Fibroblast of lung (primary cell): Measurements from ENCODE around the gene VPS54. TPM values are rescaled to one million over a fixed set of nuclear protein-coding genes. Genes with fewer than 3 reads are reported as not detected.
"Not testable (repeated sequence)": the region's sequence is repeated elsewhere in the genome, so short reads cannot be mapped to it uniquely, and the experiment has no call there.

Experiments
- DNase-seq, 2 donors: peaks; one replicate each; pipeline versions ENCODE4 v3.0.0 to v3.0.0-alpha.2; 2010; ENCODE audit warnings: low read depth in 2 of 2
- H2AFZ ChIP-seq: 2 replicates; pipeline ENCODE4 v1.5.1; 2012; ENCODE audit warnings: low read length, control low read depth, inconsistent platforms
- H3K27ac ChIP-seq: 2 replicates; pipeline ENCODE4 v1.5.1; 2011; ENCODE audit warnings: low read length, control low read depth; ENCODE audit not compliant: insufficient read depth
- H3K27me3 ChIP-seq: 2 replicates; pipeline ENCODE4 v1.5.1; 2011; ENCODE audit warnings: mild to moderate bottlenecking, low read length; ENCODE audit not compliant: control insufficient read depth, insufficient read depth
- H3K36me3 ChIP-seq: 2 replicates; pipeline ENCODE4 v1.5.1; 2011; ENCODE audit warnings: low read length; ENCODE audit not compliant: control insufficient read depth, insufficient read depth
- H3K4me1 ChIP-seq: 2 replicates; pipeline ENCODE4 v1.5.1; 2011; ENCODE audit warnings: low read length; ENCODE audit not compliant: control insufficient read depth, insufficient read depth; ENCODE audit errors: extremely low read depth
- H3K4me2 ChIP-seq: 2 replicates; pipeline ENCODE4 v1.5.1; 2011; ENCODE audit warnings: low read length, control low read depth; ENCODE audit not compliant: insufficient read depth; ENCODE audit errors: extremely low read depth
- H3K4me3 ChIP-seq, 4 experiments: fragments of 200-600 bp in 1 of 4; sonication (generic) in 1 of 4; replicated peaks in 1 of 4; 2 replicates each; pipeline ENCODE4 v1.5.1; 2011 to 2016; ENCODE audit warnings: low read length in 4 of 4, low read depth in 3 of 4, mild to moderate bottlenecking in 3 of 4, control low read depth in 2 of 4, inconsistent platforms in 1 of 4, mixed read lengths in 1 of 4; ENCODE audit not compliant: insufficient read depth in 1 of 4; ENCODE audit errors: control extremely low read depth in 1 of 4
- H3K79me2 ChIP-seq: 2 replicates; pipeline ENCODE4 v1.5.1; 2012; ENCODE audit warnings: mild to moderate bottlenecking, low read length, inconsistent platforms; ENCODE audit not compliant: control insufficient read depth, insufficient read depth
- H3K9ac ChIP-seq: 2 replicates; pipeline ENCODE4 v1.5.1; 2011; ENCODE audit warnings: mild to moderate bottlenecking, low read length, control low read depth; ENCODE audit not compliant: insufficient read depth
- H3K9me3 ChIP-seq: 2 replicates; pipeline ENCODE4 v1.5.1; 2012; ENCODE audit warnings: low read depth, low read length; ENCODE audit not compliant: control insufficient read depth, insufficient read depth
- H4K20me1 ChIP-seq: 2 replicates; pipeline ENCODE4 v1.5.1; 2011; ENCODE audit warnings: low read length; ENCODE audit not compliant: control insufficient read depth, insufficient read depth; ENCODE audit errors: extremely low read depth
- CTCF ChIP-seq, 2 donors: IDR thresholded peaks in 1 of 2; conservative IDR thresholded peaks in 1 of 2; 1 replicate in 1 of 2; 2 replicates in 1 of 2; pipeline ENCODE4 v1.5.1; 2011 to 2012; ENCODE audit warnings: low read length in 2 of 2, control low read depth in 1 of 2, inconsistent platforms in 1 of 2, low read depth in 1 of 2, mild to moderate bottlenecking in 1 of 2
- EZH2 ChIP-seq: IDR thresholded peaks from 2 replicates; pipeline ENCODE4 v1.5.1; 2012; ENCODE audit warnings: low read length, control low read depth, mild to moderate bottlenecking; ENCODE audit errors: missing control alignments
- polyA plus RNA-seq, 2 donors: library from polyadenylated mRNA; depleted of rRNA in 1 of 2; stranded (reverse) in 1 of 2; unstranded in 1 of 2; fragments of >200 nt; gene quantifications; 2 replicates each; pipeline ENCODE4 v1.2.1, GENCODE V29; 2011 to 2012; ENCODE audit warnings: missing spikeins in 1 of 2
- total RNA-seq: library from RNA; depleted of rRNA; stranded (reverse); fragments of >200 nt; gene quantifications from 2 replicates; pipeline ENCODE4 v1.2.1, GENCODE V29; 2014

VPS54 gene
- total and polyA plus RNA-seq, 2 donors (not counting 1 experiment from before 2014, with no cell fraction given): 18.4 to 29.7 TPM

- Histone ChIP-seq H3K4me3 (no peak overlapping the region), H3K27me3 (no peaks in the 10 kb centered on the region), H3K27ac (no peak overlapping the region), H3K9me3 (no peaks in the 10 kb centered on the region), H3K4me1 (peaks cover 8% of the 10 kb centered on the region), H2AFZ (no peak overlapping the region), H4K20me1 (peaks cover 3% of the 10 kb centered on the region), H3K9ac (no peak overlapping the region), H3K79me2 (peaks cover 92% of the 10 kb centered on the region), H3K4me2 (no peak overlapping the region), H3K36me3 (no peaks in the 10 kb centered on the region)
- DNase-seq: no peak
- TF ChIP-seq EZH2 (no peak), CTCF (conservative IDR thresholded peaks at IDR 0.05 in 1 of 2, IDR thresholded peaks at IDR 0.05 in 1 of 2; ENCODE audit: low read depth in 1 of 2, low read length in 2 of 2) (no peak)
Observed at GRCh38 chr2:63850204-63850571, 169.0 kb downstream of the VPS54 start.

GRCh38 chr2:63849381-63850203, 169.6 kb downstream of the VPS54 start:
- Histone ChIP-seq H3K9me3 (no peaks in the 10 kb centered on the region), H3K4me2 (peak overlapping the region; percentile 74), H3K27me3 (no peaks in the 10 kb centered on the region), H4K20me1 (peaks cover 3% of the 10 kb centered on the region), H2AFZ (no peak overlapping the region), H3K4me1 (peaks cover 8% of the 10 kb centered on the region), H3K36me3 (no peaks in the 10 kb centered on the region), H3K4me3 (peak overlapping the region in 1 of 4 experiments; percentile 2), H3K79me2 (peaks cover 95% of the 10 kb centered on the region), H3K27ac (no peak overlapping the region), H3K9ac (no peak overlapping the region)
- TF ChIP-seq CTCF (conservative IDR thresholded peaks at IDR 0.05 in 1 of 2, IDR thresholded peaks at IDR 0.05 in 1 of 2; ENCODE audit: low read depth in 1 of 2, low read length in 2 of 2): no peak
- TF ChIP-seq EZH2: no peak
- DNase-seq: peak in 1 of 2 donors; percentile 78

- H4K20me1 ChIP-seq, H3K4me1 ChIP-seq, H3K27me3 ChIP-seq: not testable (repeated sequence)
Observed at GRCh38 chr2:63847571-63847970, 171.7 kb downstream of the VPS54 start.

More at GRCh38 chr2:63847571-63847970, 171.7 kb downstream of the VPS54 start:
- not testable (repeated sequence) for H3K9ac ChIP-seq, H3K4me3 ChIP-seq, H3K9me3 ChIP-seq, H3K27ac ChIP-seq, DNase-seq, H3K4me2 ChIP-seq, H3K36me3 ChIP-seq, H2AFZ ChIP-seq
- peaks cover 95% of the 10 kb centered on the region for H3K79me2 ChIP-seq
